ENCODE measurements around the gene SMYD3. TPM values are rescaled to one million over a fixed set of nuclear protein-coding genes. Genes with fewer than 3 reads are reported as not detected.

Gene SMYD3
- total and polyA plus RNA-seq, 10 donors = 12.5 to 33.1 (median 21.0) TPM

DNA sequence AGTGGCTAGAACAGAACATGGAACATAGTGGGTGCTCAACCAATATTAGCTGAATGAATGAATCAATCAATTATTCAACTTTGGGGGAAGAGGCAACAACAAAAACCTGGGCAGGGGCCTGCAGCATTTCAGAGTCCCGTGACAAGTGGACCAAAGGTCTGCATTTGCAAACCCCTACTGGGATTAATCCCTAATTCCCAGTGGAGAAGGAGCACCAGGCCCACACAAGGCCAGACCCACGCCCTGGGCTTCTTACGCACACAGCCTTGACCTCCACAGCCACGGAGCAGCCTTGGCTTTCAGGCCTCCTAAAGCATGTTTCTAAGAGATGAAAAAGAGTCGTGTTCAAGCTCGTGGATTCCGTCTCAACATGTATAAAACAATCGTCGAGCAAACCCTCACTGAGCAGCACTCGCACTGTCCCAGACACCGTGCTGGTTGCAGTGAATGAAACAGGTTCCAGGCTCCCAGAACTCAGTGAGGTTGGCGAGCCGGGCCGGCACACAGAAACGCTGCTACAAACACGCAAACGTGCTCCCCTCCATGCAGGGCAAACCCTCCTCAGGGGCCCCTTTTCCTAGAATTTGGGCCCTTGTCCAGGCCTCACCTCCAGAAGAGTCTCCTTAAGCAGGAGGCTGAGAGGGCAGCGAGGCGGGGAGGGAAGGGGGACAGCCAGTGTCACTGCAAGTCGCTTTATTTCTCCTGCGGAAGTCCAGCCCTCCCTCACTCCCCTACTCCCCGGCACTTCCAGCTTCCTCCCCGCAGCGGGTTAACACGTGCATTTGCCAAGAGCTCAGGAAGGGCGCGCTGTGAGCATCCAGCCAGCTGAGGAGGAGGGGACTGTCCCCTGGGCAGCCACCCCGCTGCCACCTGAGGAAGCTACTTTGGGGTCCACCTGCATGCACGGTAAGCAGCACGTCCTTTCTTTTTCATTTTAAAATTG lies 795.8 kb downstream of the SMYD3 start:
- Histone ChIP-seq H3K36me3 (no peaks in the 10 kb centered on the region), H3K27me3 (replicated peaks in 1 of 7) (no peaks in the 10 kb centered on the region), H3K9me3 (no peaks in the 10 kb centered on the region), H3K4me1 (no peaks in the 10 kb centered on the region), H3K27ac (no peak overlapping the region), H3K4me3 (no peak overlapping the region)
- TF ChIP-seq, protein P1, sequence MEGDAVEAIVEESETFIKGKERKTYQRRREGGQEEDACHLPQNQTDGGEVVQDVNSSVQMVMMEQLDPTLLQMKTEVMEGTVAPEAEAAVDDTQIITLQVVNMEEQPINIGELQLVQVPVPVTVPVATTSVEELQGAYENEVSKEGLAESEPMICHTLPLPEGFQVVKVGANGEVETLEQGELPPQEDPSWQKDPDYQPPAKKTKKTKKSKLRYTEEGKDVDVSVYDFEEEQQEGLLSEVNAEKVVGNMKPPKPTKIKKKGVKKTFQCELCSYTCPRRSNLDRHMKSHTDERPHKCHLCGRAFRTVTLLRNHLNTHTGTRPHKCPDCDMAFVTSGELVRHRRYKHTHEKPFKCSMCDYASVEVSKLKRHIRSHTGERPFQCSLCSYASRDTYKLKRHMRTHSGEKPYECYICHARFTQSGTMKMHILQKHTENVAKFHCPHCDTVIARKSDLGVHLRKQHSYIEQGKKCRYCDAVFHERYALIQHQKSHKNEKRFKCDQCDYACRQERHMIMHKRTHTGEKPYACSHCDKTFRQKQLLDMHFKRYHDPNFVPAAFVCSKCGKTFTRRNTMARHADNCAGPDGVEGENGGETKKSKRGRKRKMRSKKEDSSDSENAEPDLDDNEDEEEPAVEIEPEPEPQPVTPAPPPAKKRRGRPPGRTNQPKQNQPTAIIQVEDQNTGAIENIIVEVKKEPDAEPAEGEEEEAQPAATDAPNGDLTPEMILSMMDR (IDR thresholded peaks at IDR 0.05 in 8 of 11, conservative IDR thresholded peaks at IDR 0.05 in 3 of 11) = no peak
- no peak for TF ChIP-seq POLR2AphosphoS5 (IDR thresholded peaks at IDR 0.05)
- TF ChIP-seq POLR2A (IDR thresholded peaks at IDR 0.05) = no peak
- intact Hi-C loops (cut with DNase I; ENCODE audit: low total_unique reads) = no loop called here
- WGBS, 5 donors = 61 to 73% (median 65%) methylated on average over 30 of the region's 30 CpGs
- peak; percentile 62 for DNase-seq

DNA sequence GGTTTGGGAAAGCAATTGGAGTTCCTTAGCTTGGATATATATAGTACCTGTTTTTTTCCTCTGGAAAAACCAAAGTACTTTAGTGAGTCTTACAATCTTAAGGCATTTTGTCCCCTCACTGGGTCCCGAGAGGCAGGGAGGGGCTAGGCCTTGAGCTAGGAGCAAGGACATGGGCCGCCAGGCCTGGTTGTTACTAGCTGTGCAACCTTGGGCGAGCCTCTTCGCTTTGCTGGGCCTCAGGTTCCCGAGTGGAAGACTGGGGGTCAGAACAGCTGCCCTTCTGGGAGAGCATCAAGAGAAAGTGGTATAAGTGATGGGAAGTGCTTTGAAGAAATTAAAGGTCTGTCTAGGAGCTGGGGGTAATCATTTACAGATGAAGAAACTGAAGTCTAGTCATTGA lies 799.1 kb downstream of the SMYD3 start:
- Histone ChIP-seq H3K4me3 (no peak overlapping the region), H3K27ac (no peak overlapping the region), H3K9me3 (no peaks in the 10 kb centered on the region), H3K27me3 (replicated peaks in 1 of 7) (no peaks in the 10 kb centered on the region), H3K36me3 (no peaks in the 10 kb centered on the region), H3K4me1 (no peaks in the 10 kb centered on the region)
- 85 to 91% (median 89%) methylated on average over 5 of the region's 5 CpGs for WGBS, 5 donors
- peak; percentile 43 for DNase-seq
- TF ChIP-seq, protein P1 (IDR thresholded peaks at IDR 0.05 in 8 of 11, conservative IDR thresholded peaks at IDR 0.05 in 3 of 11) = no peak
- TF ChIP-seq POLR2A (IDR thresholded peaks at IDR 0.05) (no peak), POLR2AphosphoS5 (IDR thresholded peaks at IDR 0.05) (no peak)
- intact Hi-C loops (cut with DNase I; ENCODE audit: low total_unique reads) = no loop called here

DNA sequence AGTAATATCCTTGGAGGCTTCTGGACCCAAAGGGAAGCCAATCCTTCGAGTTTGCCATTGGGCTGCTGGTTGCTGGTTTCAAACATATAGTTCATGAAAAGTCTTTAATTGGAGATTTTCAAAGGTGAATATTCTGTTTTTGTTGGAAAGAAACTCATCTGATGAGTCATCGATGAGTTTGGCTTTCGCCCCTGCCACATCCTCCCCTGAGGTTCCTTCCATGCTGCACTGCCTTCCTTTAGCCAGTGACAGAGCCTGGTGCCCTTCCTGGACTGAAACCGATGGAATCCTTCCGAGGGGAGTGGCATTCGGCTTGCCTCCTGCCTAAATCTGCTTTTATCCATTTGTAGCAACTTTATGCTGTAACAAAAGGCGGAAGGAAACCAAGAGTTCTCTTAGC lies 802.3 kb downstream of the SMYD3 start:
- H3K27ac ChIP-seq = no peak overlapping the region
- no peaks in the 10 kb centered on the region for H3K36me3 ChIP-seq
- H3K4me3 ChIP-seq = no peak overlapping the region
- intact Hi-C loops (cut with DNase I; ENCODE audit: low total_unique reads) = no loop called here
- H3K27me3 ChIP-seq (replicated peaks in 1 of 7) = no peaks in the 10 kb centered on the region
- WGBS, 5 donors = 78 to 83% (median 78%) methylated on average over 7 of the region's 7 CpGs
- TF ChIP-seq POLR2A (IDR thresholded peaks at IDR 0.05) = no peak
- TF ChIP-seq, protein P1 (IDR thresholded peaks at IDR 0.05 in 8 of 11, conservative IDR thresholded peaks at IDR 0.05 in 3 of 11) = no peak
- TF ChIP-seq POLR2AphosphoS5 (IDR thresholded peaks at IDR 0.05) = no peak
- peaks cover 0 to 1% (median 0%) of the 10 kb centered on the region in 6 donors for H3K4me1 ChIP-seq
- peak; percentile 16 for DNase-seq
- H3K9me3 ChIP-seq = no peaks in the 10 kb centered on the region

DNA sequence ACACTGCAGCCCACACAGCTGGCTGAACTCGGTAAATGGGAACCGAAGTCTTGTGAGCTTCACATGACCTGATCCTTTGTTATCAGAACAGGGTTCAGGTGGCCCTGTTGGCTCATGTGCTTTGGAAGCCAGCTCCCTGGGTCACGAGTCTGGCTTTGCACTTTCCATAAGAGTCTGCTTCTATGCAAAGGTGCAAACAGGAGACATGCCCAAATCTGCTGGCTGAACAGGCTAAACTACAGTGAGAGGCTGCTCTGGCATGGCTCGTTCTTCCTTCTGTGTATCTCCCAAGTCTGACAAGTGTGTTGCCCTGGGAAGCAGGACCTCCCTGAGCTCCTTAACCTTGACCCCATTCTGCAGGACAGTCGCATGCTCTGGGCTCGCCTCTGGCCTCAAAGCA lies 802.7 kb downstream of the SMYD3 start:
- no peak for TF ChIP-seq POLR2A (IDR thresholded peaks at IDR 0.05)
- TF ChIP-seq POLR2AphosphoS5 (IDR thresholded peaks at IDR 0.05) = no peak
- TF ChIP-seq, protein P1 (IDR thresholded peaks at IDR 0.05 in 8 of 11, conservative IDR thresholded peaks at IDR 0.05 in 3 of 11) = no peak
- no peaks in the 10 kb centered on the region for H3K36me3 ChIP-seq
- H3K4me3 ChIP-seq = no peak overlapping the region
- no peaks in the 10 kb centered on the region for H3K9me3 ChIP-seq
- peak; percentile 31 for DNase-seq
- 70 to 88% (median 82%) methylated on average over 6 of the region's 6 CpGs for WGBS, 5 donors
- H3K27me3 ChIP-seq (replicated peaks in 1 of 7) = no peaks in the 10 kb centered on the region
- H3K27ac ChIP-seq = no peak overlapping the region
- intact Hi-C loops (cut with DNase I; ENCODE audit: low total_unique reads) = no loop called here
- H3K4me1 ChIP-seq = peaks cover 0 to 6% (median 0%) of the 10 kb centered on the region in 6 donors

All from spleen (tissue), 11 donors.